GM18505 (cell line): Measurements from ENCODE around the gene SSBP3.
A peak's percentile ranks its signal among the peaks of the same experiment; 100 is the strongest.

Experiments used
- ATAC-seq: cut with Tn5 transposase; IDR thresholded peaks from one replicate; pipeline ENCODE4 v1.9.1; 2021; ENCODE audit not compliant: unreplicated experiment
- POLR2A ChIP-seq: IDR thresholded peaks from 4 replicates; pipeline ENCODE4 v1.6.1; 2011; ENCODE audit warnings: borderline replicate concordance; ENCODE audit not compliant: insufficient read depth, insufficient read length; ENCODE audit errors: extremely low read depth

SSBP3 gene

GRCh38 chr1:54376430-54377039 is 29.7 kb downstream of the SSBP3 start:
- peak; percentile 34 for TF ChIP-seq POLR2A
- ATAC-seq, result peak; percentile 43

- ATAC-seq, result no peak
- TF ChIP-seq POLR2A, result no peak
Measured at GRCh38 chr1:54375712-54376429, 30.3 kb downstream of the SSBP3 start.

GRCh38 chr1:54375298-54375697 is 30.9 kb downstream of the SSBP3 start:
- no peak for ATAC-seq
- TF ChIP-seq POLR2A, result no peak

- no peak for TF ChIP-seq POLR2A
Measured at GRCh38 chr1:54374766-54375165, 31.4 kb downstream of the SSBP3 start.

GRCh38 chr1:54372978-54373377 is 33.2 kb downstream of the SSBP3 start:
- no peak for TF ChIP-seq POLR2A
- no peak for ATAC-seq

More at GRCh38 chr1:54374766-54375165, 31.4 kb downstream of the SSBP3 start:
- ATAC-seq, result no peak

- ATAC-seq, result no peak
- TF ChIP-seq POLR2A, result no peak
Measured at GRCh38 chr1:54371942-54372275, 34.3 kb downstream of the SSBP3 start.

- ATAC-seq, result no peak
- TF ChIP-seq POLR2A, result no peak
Measured at GRCh38 chr1:54371038-54371941, 34.9 kb downstream of the SSBP3 start.

- ATAC-seq, result no peak
- no peak for TF ChIP-seq POLR2A
Measured at GRCh38 chr1:54370287-54370989, 35.8 kb downstream of the SSBP3 start.

- TF ChIP-seq POLR2A, result no peak
- no peak for ATAC-seq
Measured at GRCh38 chr1:54367613-54368012, 38.6 kb downstream of the SSBP3 start.

- TF ChIP-seq POLR2A, result no peak
- no peak for ATAC-seq
Measured at GRCh38 chr1:54365847-54366246, 40.3 kb downstream of the SSBP3 start.

GRCh38 chr1:54365398-54365797 is 40.8 kb downstream of the SSBP3 start:
- TF ChIP-seq POLR2A, result no peak
- ATAC-seq, result no peak

- ATAC-seq, result no peak
- no peak for TF ChIP-seq POLR2A
Measured at GRCh38 chr1:54364995-54365394, 41.2 kb downstream of the SSBP3 start.

- ATAC-seq, result no peak
Measured at GRCh38 chr1:54364582-54364981, 41.6 kb downstream of the SSBP3 start.

More at GRCh38 chr1:54364582-54364981, 41.6 kb downstream of the SSBP3 start:
- TF ChIP-seq POLR2A, result no peak
